ENCODE measurements around the gene CXorf65. TPM values are rescaled to one million over a fixed set of nuclear protein-coding genes. Genes with fewer than 3 reads are reported as not detected.

CXorf65 gene
- total RNA-seq, 1 donor from 2014 or later: 14.5 TPM

DNA sequence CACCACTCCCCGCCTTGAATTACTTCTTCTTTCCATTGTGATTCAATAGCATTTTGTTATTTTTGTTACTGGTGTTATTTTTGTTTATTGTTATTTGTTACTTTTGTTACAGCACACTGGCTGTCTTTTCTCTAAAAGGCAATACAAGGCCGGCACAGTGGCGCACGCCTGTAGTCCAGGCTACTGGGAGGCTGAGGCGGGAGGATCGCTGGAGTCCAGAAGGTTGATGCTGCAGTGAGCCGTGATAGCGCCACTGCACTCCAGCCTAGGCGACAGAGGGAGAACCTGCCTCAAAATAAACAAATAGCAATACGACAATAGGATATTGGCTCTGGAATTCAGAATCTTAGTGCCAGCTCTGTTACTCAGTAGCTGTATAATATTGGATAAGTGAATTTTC lies 10.8 kb upstream of the CXorf65 start:
- Mint-ChIP-seq H3K27me3 (no peaks in the 10 kb centered on the region), H3K36me3 (ENCODE audit: low read depth) (peaks cover 20% of the 10 kb centered on the region), H3K4me1 (peaks cover 23% of the 10 kb centered on the region), H3K27ac (no peak overlapping the region), H3K4me3 (no peak overlapping the region), H3K9me3 (no peaks in the 10 kb centered on the region)
- no peak for DNase-seq
- ChIA-PET POLR2A (interaction anchor here (0.7 to 5.0 kb wide), 9 partner anchors 8 to 415 kb away, joined by 3 to 89 read pairs (median 13); partner anchors contain the start of genes CXorf65, FOXO4, OGT and SNX12), CTCF (interaction anchor here (1.3 to 2.1 kb wide), 3 partner anchors 12 to 18 kb away, joined by 3 to 10 read pairs (median 7); no protein-coding TSS in a partner anchor)
- no peak for ATAC-seq (ENCODE audit: low read depth)
- TF ChIP-seq, protein P1, sequence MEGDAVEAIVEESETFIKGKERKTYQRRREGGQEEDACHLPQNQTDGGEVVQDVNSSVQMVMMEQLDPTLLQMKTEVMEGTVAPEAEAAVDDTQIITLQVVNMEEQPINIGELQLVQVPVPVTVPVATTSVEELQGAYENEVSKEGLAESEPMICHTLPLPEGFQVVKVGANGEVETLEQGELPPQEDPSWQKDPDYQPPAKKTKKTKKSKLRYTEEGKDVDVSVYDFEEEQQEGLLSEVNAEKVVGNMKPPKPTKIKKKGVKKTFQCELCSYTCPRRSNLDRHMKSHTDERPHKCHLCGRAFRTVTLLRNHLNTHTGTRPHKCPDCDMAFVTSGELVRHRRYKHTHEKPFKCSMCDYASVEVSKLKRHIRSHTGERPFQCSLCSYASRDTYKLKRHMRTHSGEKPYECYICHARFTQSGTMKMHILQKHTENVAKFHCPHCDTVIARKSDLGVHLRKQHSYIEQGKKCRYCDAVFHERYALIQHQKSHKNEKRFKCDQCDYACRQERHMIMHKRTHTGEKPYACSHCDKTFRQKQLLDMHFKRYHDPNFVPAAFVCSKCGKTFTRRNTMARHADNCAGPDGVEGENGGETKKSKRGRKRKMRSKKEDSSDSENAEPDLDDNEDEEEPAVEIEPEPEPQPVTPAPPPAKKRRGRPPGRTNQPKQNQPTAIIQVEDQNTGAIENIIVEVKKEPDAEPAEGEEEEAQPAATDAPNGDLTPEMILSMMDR (IDR thresholded peaks at IDR 0.05): no peak
- intact Hi-C loops (cut with micrococcal nuclease): no loop called here

DNA sequence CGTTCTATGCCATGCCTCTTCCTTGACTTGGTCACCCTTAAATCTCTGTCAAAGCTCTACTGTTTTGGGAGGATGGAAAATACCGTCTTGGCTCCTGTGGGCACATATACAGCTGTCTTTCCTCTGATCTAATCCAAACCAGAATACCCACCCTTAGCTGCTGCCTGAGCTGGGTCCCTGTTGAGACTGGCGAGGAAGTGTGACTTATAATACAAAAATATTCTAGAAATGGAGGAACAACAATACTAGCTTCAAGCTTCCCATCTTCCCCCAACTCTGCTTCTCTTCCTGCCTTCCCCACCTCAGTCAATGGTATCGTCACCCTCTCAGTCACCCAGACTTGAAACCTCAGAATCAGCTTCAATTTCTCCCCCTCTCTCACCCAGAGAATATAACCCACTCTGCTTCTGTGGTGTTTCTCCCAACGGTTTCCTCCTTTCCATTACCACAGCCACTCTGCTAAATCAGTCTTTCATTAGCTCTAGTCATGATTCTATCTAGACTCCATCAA lies 5.4 kb upstream of the CXorf65 start:
- Mint-ChIP-seq H3K9me3 (no peaks in the 10 kb centered on the region), H3K4me3 (peak overlapping the region; percentile 95), H3K27me3 (no peaks in the 10 kb centered on the region), H3K27ac (peak overlapping the region; percentile 99), H3K4me1 (peaks cover 62% of the 10 kb centered on the region), H3K36me3 (ENCODE audit: low read depth) (peaks cover 43% of the 10 kb centered on the region)
- CTCF ChIA-PET: interaction anchor here (1.8 to 2.8 kb wide), 2 partner anchors 11 to 18 kb away, joined by 6 to 17 read pairs; no protein-coding TSS in a partner anchor
- DNase-seq (no peak), ATAC-seq (ENCODE audit: low read depth) (peak; percentile 33)
- POLR2A ChIA-PET: interaction anchor here (0.8 to 3.9 kb wide), 12 partner anchors 11 to 254 kb away, joined by 3 to 76 read pairs (median 12); partner anchors contain the start of genes FOXO4, NONO, SNX12 and TAF1
- intact Hi-C loops (cut with micrococcal nuclease): loop anchor here (1.0 to 5.0 kb wide), 7 partner anchors 9 to 420 kb away; partner anchors contain the start of genes NONO, OGT and SNX12
- TF ChIP-seq, protein P1 (IDR thresholded peaks at IDR 0.05): no peak

DNA sequence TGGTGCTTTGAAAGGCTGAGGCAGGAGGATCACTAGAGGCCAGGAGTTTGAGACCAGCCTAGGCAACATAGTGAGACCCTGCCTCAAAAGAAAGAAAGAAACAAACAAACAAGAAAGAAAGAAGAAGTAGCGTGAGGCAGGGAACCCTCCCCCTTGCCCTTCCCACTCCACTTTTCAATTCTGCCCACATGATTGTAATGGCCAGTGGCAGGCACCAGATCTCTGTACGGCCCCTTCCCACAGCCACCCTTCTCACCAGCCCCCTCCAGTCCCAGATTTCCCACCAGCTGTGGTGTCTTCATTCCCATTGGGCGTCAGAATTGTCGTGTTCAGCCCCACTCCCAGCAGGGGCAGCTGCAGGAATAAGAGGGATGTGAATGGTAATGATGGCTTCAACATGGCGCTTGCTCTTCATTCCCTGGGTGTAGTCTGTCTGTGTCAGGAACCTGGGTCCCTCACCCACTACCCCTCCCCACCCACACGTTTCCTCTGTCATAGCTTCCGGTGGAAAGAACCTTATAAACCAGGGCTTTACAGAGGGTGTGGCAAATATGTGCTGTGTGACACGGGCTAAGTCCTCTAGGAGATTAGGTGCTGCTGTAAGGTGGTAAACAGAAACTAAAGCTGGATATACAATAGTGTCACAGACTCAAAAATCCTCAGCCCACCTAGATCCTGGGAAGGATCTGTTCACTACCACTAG lies 4.8 kb upstream of the CXorf65 start, which contains the start of gene IL2RG:
Gene IL2RG, minus strand, starts transcription at position 437 of the 703 bp plus-strand sequence. Its CDS starts 38 bp downstream, at position 399.
- intact Hi-C loops (cut with micrococcal nuclease): loop anchor here (1.0 to 5.0 kb wide), 7 partner anchors 8 to 421 kb away; partner anchors contain the start of genes NONO, OGT and SNX12
- H3K27ac Mint-ChIP-seq: peak within 1 kb of the TSS; percentile 99
- ChIA-PET POLR2A (interaction anchor here (0.8 to 3.9 kb wide), 12 partner anchors 10 to 255 kb away, joined by 3 to 76 read pairs (median 12); partner anchors contain the start of genes FOXO4, NONO, SNX12 and TAF1), CTCF (interaction anchor here (1.8 to 2.8 kb wide), 2 partner anchors 11 to 19 kb away, joined by 6 to 17 read pairs; no protein-coding TSS in a partner anchor)
- peaks cover 67% of the 10 kb centered on the region for H3K4me1 Mint-ChIP-seq
- ATAC-seq (ENCODE audit: low read depth): peak; percentile 90
- no peaks in the 10 kb centered on the region for H3K27me3 Mint-ChIP-seq
- H3K36me3 Mint-ChIP-seq (ENCODE audit: low read depth): peaks cover 48% of the 10 kb centered on the region
- peak; percentile 37 for DNase-seq
- TF ChIP-seq, protein P1 (IDR thresholded peaks at IDR 0.05): no peak
- peak within 1 kb of the TSS; percentile 95 for H3K4me3 Mint-ChIP-seq
- no peaks in the 10 kb centered on the region for H3K9me3 Mint-ChIP-seq

DNA sequence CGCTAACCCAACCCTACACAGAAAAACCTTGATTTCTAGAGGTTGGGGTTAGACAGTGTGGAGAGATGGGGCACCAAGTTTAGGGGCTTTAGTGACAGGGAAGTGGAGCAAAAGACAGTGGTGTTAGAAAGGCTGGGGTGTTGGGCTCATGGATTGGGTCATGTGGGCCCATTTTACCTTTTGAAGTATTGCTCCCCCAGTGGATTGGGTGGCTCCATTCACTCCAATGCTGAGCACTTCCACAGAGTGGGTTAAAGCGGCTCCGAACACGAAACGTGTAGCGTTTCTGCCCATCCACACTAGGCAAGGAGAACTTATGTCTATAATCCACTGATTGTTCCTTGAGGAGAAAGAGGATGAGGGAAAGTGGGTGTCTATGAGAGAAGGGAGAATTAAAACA lies 2.5 kb upstream of the CXorf65 start:
- H3K27ac Mint-ChIP-seq: peak overlapping the region; percentile 99
- no peak for ATAC-seq (ENCODE audit: low read depth)
- H3K9me3 Mint-ChIP-seq: no peaks in the 10 kb centered on the region
- peaks cover 56% of the 10 kb centered on the region for H3K36me3 Mint-ChIP-seq (ENCODE audit: low read depth)
- peak overlapping the region; percentile 95 for H3K4me3 Mint-ChIP-seq
- H3K27me3 Mint-ChIP-seq: no peaks in the 10 kb centered on the region
- peaks cover 82% of the 10 kb centered on the region for H3K4me1 Mint-ChIP-seq
- no peak for DNase-seq
- intact Hi-C loops (cut with micrococcal nuclease): no loop called here
- POLR2A ChIA-PET: interaction anchor here (0.5 to 3.9 kb wide), 4 partner anchors 8 to 86 kb away, joined by 3 to 76 read pairs (median 4); partner anchors contain the start of gene MED12
- TF ChIP-seq, protein P1 (IDR thresholded peaks at IDR 0.05): no peak
- CTCF ChIA-PET: no interaction called here

All from activated B cell treated with CpG ODN at 0.5 μM for 24 hours (primary cell).